Keratinocyte (primary cell): ENCODE measurements around the gene CST7. TPM values are rescaled to one million over a fixed set of nuclear protein-coding genes. Genes with fewer than 3 reads are reported as not detected.

Source experiments
- DNase-seq: peaks from one replicate; pipeline ENCODE4 v3.0.0-alpha.2; 2011; ENCODE audit warnings: low read depth, missing footprints, low spot score
- FAIRE-seq: peaks from 2 replicates; lab custom pipeline; 2011; peaks lifted over from hg19 to GRCh38; lab: Jason Lieb, UNC
- H2AFZ ChIP-seq: 2 replicates; pipeline ENCODE4 v1.6.0; 2012; ENCODE audit warnings: low read length, control low read depth, inconsistent platforms; ENCODE audit not compliant: control insufficient read depth
- H3K27ac ChIP-seq: 2 replicates; pipeline ENCODE4 v1.5.1; 2011; ENCODE audit warnings: low read length; ENCODE audit not compliant: control insufficient read depth, insufficient read depth
- H3K27me3 ChIP-seq: 3 replicates; pipeline ENCODE4 v1.6.0; 2011; ENCODE audit warnings: low read length; ENCODE audit not compliant: control insufficient read depth, insufficient read depth; ENCODE audit errors: extremely low read depth
- H3K36me3 ChIP-seq, 2 experiments: 2 replicates in 1 of 2; 3 replicates in 1 of 2; pipeline ENCODE4 v1.5.1; 2011; ENCODE audit warnings: low read length in 2 of 2, mild to moderate bottlenecking in 1 of 2; ENCODE audit not compliant: control insufficient read depth in 2 of 2, insufficient read depth in 2 of 2; ENCODE audit errors: extremely low read depth in 1 of 2
- H3K4me1 ChIP-seq: 3 replicates; pipeline ENCODE4 v1.5.1; 2011; ENCODE audit warnings: low read length; ENCODE audit not compliant: control insufficient read depth, insufficient read depth; ENCODE audit errors: extremely low read depth
- H3K4me2 ChIP-seq: 3 replicates; pipeline ENCODE4 v1.6.0; 2011; ENCODE audit warnings: low read depth, low read length; ENCODE audit not compliant: control insufficient read depth, insufficient read depth; ENCODE audit errors: extremely low read depth
- H3K4me3 ChIP-seq, 3 experiments: fragments of 200-600 bp in 1 of 3; sonication (generic) in 1 of 3; 2 replicates in 2 of 3; 3 replicates in 1 of 3; pipeline ENCODE4 v1.5.1; 2011 to 2016; ENCODE audit warnings: low read length in 3 of 3, mild to moderate bottlenecking in 3 of 3, control low read depth in 2 of 3, inconsistent platforms in 1 of 3, low read depth in 1 of 3, mixed read lengths in 1 of 3, mixed run types in 1 of 3, moderate library complexity in 1 of 3; ENCODE audit not compliant: control insufficient read depth in 2 of 3, insufficient read depth in 2 of 3; ENCODE audit errors: extremely low read depth in 1 of 3
- H3K79me2 ChIP-seq: 2 replicates; pipeline ENCODE4 v1.6.0; 2012; ENCODE audit warnings: low read length; ENCODE audit not compliant: control insufficient read depth, insufficient read depth
- H3K9ac ChIP-seq: 3 replicates; pipeline ENCODE4 v1.6.0; 2011; ENCODE audit warnings: low read length; ENCODE audit not compliant: control insufficient read depth, insufficient read depth; ENCODE audit errors: extremely low read depth
- H3K9me1 ChIP-seq: 3 replicates; pipeline ENCODE4 v1.6.0; 2011; ENCODE audit warnings: low read length; ENCODE audit not compliant: control insufficient read depth, insufficient read depth; ENCODE audit errors: extremely low read depth
- H3K9me3 ChIP-seq: 2 replicates; pipeline ENCODE4 v1.5.1; 2012; ENCODE audit warnings: low read depth, low read length; ENCODE audit not compliant: control insufficient read depth
- H4K20me1 ChIP-seq: 3 replicates; pipeline ENCODE4 v1.6.0; 2011; ENCODE audit warnings: low read length; ENCODE audit not compliant: control insufficient read depth, insufficient read depth; ENCODE audit errors: extremely low read depth
- CTCF ChIP-seq, 3 experiments: IDR thresholded peaks in 1 of 3; conservative IDR thresholded peaks in 1 of 3; optimal IDR thresholded peaks in 1 of 3; 2 replicates in 2 of 3; 3 replicates in 1 of 3; pipeline versions ENCODE3 to v1.5.1; 2011; ENCODE audit warnings: low read length in 3 of 3, mild to moderate bottlenecking in 3 of 3, moderate library complexity in 2 of 3, control low read depth in 1 of 3, inconsistent platforms in 1 of 3; ENCODE audit not compliant: insufficient read depth in 2 of 3; ENCODE audit errors: extremely low read depth in 1 of 3
- EZH2 ChIP-seq: IDR thresholded peaks from one replicate; pipeline ENCODE4 v1.6.1; 2012; ENCODE audit warnings: inconsistent platforms, mild to moderate bottlenecking, low read length, moderate library complexity
- dilution Hi-C: fragments of 300-500 bp; cut with MboI; formaldehyde crosslinking; loops from one replicate; pipeline ENCODE4 v1.7.0; 2020; ENCODE audit warnings: low sequenced_read_pairs; ENCODE audit not compliant: extremely low pct_ligation_motif_present
- polyA plus RNA-seq, 5 experiments: library from polyadenylated mRNA; depleted of rRNA in 3 of 5; stranded (reverse) in 3 of 5; stranded (forward) in 1 of 5; unstranded in 1 of 5; fragments of >200 nt; gene quantifications; 1 replicate in 1 of 5; 2 replicates in 3 of 5; 3 replicates in 1 of 5; pipeline versions ENCODE4 v1.2.1 to v1.2.3, GENCODE V29; 2011 to 2012; ENCODE audit warnings: missing spikeins in 2 of 5, low read depth in 1 of 5, low replicate concordance in 1 of 5

CST7 gene
- polyA plus RNA-seq, 1 donor (not counting 4 experiments of a cell fraction or from before 2014, with no cell fraction given): not detected

- Histone ChIP-seq H3K79me2 (no peaks in the 10 kb centered on the region), H3K9ac (no peak overlapping the region), H3K36me3 (peaks cover under 1 to 14% of the 10 kb centered on the region in 2 experiments), H4K20me1 (no peaks in the 10 kb centered on the region), H3K4me3 (no peak overlapping the region), H3K9me1 (no peaks in the 10 kb centered on the region), H3K27ac (no peak overlapping the region), H3K9me3 (peaks cover 5% of the 10 kb centered on the region), H3K4me2 (no peak overlapping the region), H3K27me3 (no peaks in the 10 kb centered on the region), H3K4me1 (no peaks in the 10 kb centered on the region), H2AFZ (no peak overlapping the region)
- no peak for DNase-seq
- TF ChIP-seq EZH2 (no peak), CTCF (optimal IDR thresholded peaks at IDR 0.05 in 1 of 3, IDR thresholded peaks at IDR 0.05 in 1 of 3, conservative IDR thresholded peaks at IDR 0.05 in 1 of 3; ENCODE audit: extremely low read depth in 1 of 3, insufficient read depth in 2 of 3, low read length in 3 of 3) (no peak)
- no peak for FAIRE-seq
- dilution Hi-C loops: no loop called here
Observed at GRCh38 chr20:24977797-24978196, 28.7 kb downstream of the CST7 start.

- H2AFZ ChIP-seq: no peak overlapping the region
- H3K79me2 ChIP-seq: no peaks in the 10 kb centered on the region
- no peaks in the 10 kb centered on the region for H3K9me1 ChIP-seq
- no peaks in the 10 kb centered on the region for H3K4me1 ChIP-seq
- peaks cover 5% of the 10 kb centered on the region for H3K9me3 ChIP-seq
- H3K27ac ChIP-seq: no peak overlapping the region
- peaks cover 0 to 11% of the 10 kb centered on the region in 2 experiments for H3K36me3 ChIP-seq
- no peak overlapping the region for H3K4me3 ChIP-seq
- H4K20me1 ChIP-seq: no peaks in the 10 kb centered on the region
- H3K27me3 ChIP-seq: no peaks in the 10 kb centered on the region
- TF ChIP-seq EZH2 (no peak), CTCF (optimal IDR thresholded peaks at IDR 0.05 in 1 of 3, IDR thresholded peaks at IDR 0.05 in 1 of 3, conservative IDR thresholded peaks at IDR 0.05 in 1 of 3; ENCODE audit: extremely low read depth in 1 of 3, insufficient read depth in 2 of 3, low read length in 3 of 3) (no peak)
- no peak overlapping the region for H3K9ac ChIP-seq
- dilution Hi-C loops: no loop called here
- H3K4me2 ChIP-seq: no peak overlapping the region
- DNase-seq (no peak), FAIRE-seq (no peak)
Observed at GRCh38 chr20:24978513-24978912, 29.4 kb downstream of the CST7 start.
